Retina (tissue), 1 donor: ENCODE measurements around the gene RPS15.

Experiments used
- DNase-seq: peaks from one replicate; pipeline ENCODE4 v3.0.0-alpha.2; 2016

RPS15 gene

GRCh38 chr19:1420590-1420989, 17.6 kb upstream of the RPS15 start:
- no peak for DNase-seq

GRCh38 chr19:1421218-1421957, 16.8 kb upstream of the RPS15 start:
- no peak for DNase-seq

- DNase-seq, result no peak
Measured at GRCh38 chr19:1421958-1422305, 16.3 kb upstream of the RPS15 start.

- DNase-seq, result no peak
Measured at GRCh38 chr19:1422360-1422759, 15.8 kb upstream of the RPS15 start.

- DNase-seq, result no peak
Measured at GRCh38 chr19:1422943-1423342, 15.3 kb upstream of the RPS15 start.

- peak; percentile 65 for DNase-seq
Measured at GRCh38 chr19:1423436-1424191, 14.6 kb upstream of the RPS15 start.

- peak; percentile 77 for DNase-seq
Measured at GRCh38 chr19:1424192-1424955, 13.8 kb upstream of the RPS15 start.

- peak; percentile 77 for DNase-seq
Measured at GRCh38 chr19:1425102-1425837, 12.9 kb upstream of the RPS15 start.

- DNase-seq, result no peak
Measured at GRCh38 chr19:1425902-1426301, 12.3 kb upstream of the RPS15 start.

GRCh38 chr19:1426736-1427135, 11.5 kb upstream of the RPS15 start:
- DNase-seq, result peak; percentile 67

GRCh38 chr19:1427221-1427920, 10.8 kb upstream of the RPS15 start:
- DNase-seq, result peak; percentile 83

GRCh38 chr19:1428738-1429391, 9.3 kb upstream of the RPS15 start:
- DNase-seq, result peak; percentile 26

- DNase-seq, result no peak
Measured at GRCh38 chr19:1429750-1430149, 8.4 kb upstream of the RPS15 start.

GRCh38 chr19:1430246-1430645, 8.0 kb upstream of the RPS15 start:
- DNase-seq, result no peak

- DNase-seq, result no peak
Measured at GRCh38 chr19:1431759-1432506, 6.3 kb upstream of the RPS15 start.

GRCh38 chr19:1432507-1432887, 5.7 kb upstream of the RPS15 start:
- no peak for DNase-seq

- DNase-seq, result no peak
Measured at GRCh38 chr19:1433119-1434039, 4.8 kb upstream of the RPS15 start.

GRCh38 chr19:1434040-1434366, 4.2 kb upstream of the RPS15 start:
- DNase-seq, result no peak

- no peak for DNase-seq
Measured at GRCh38 chr19:1434577-1435060, 3.6 kb upstream of the RPS15 start.
